Caco-2 (cell line): ENCODE data around the gene CCDC194. TPM values are rescaled to one million over a fixed set of nuclear protein-coding genes. Genes with fewer than 3 reads are reported as not detected.
A peak's percentile ranks its signal among the peaks of the same experiment; 100 is the strongest.

Experiments
- BruUV-seq: library from RNA; stranded (reverse); fragments of 400-500 nt; replicated peaks from 2 replicates; lab custom pipeline; 2021; lab: Mats Ljungman, UMichigan
- CTCF ChIA-PET: fragments of 300-600 bp; sonication (Branson Sonifier 250); formaldehyde crosslinking; loops from one replicate; lab custom pipeline; 2022; ENCODE audit warnings: antibody characterized with exemption; lab: Charles Lee
- POLR2A ChIA-PET: fragments of 300-600 bp; sonication (Branson Sonifier 250); formaldehyde crosslinking; loops from one replicate; lab custom pipeline; 2022; ENCODE audit warnings: antibody characterized with exemption; lab: Charles Lee
- DNase-seq, 2 experiments: peaks; one replicate each; pipeline versions ENCODE4 v3.0.0 to v3.0.0-alpha.2; 2020 to 2022
- H3K27me3 ChIP-seq: replicated peaks from 2 replicates; pipeline ENCODE4 v1.6.0; 2011; ENCODE audit warnings: low read length; ENCODE audit not compliant: control insufficient read depth, insufficient read depth
- H3K36me3 ChIP-seq: 2 replicates; pipeline ENCODE4 v1.5.1; 2011; ENCODE audit warnings: low read length; ENCODE audit not compliant: control insufficient read depth, insufficient read depth
- H3K4me1 ChIP-seq: fragments of 250-450 bp; sonication (Bioruptor Pico); 2 replicates; pipeline ENCODE4 v1.5.1; 2020; ENCODE audit warnings: mild to moderate bottlenecking
- H3K4me3 ChIP-seq: 2 replicates; pipeline ENCODE4 v1.5.1; 2011; ENCODE audit warnings: low read depth, mild to moderate bottlenecking, control low read depth, low read length
- H3K9me3 ChIP-seq: fragments of 250-450 bp; sonication (Bioruptor Pico); 2 replicates; pipeline ENCODE4 v1.5.1; 2020; ENCODE audit warnings: mild to moderate bottlenecking, moderate library complexity
- H3K27ac Mint-ChIP-seq: one replicate; pipeline ENCODE4 v1.8.0; 2022; ENCODE audit warnings: mixed read lengths; ENCODE audit not compliant: unreplicated experiment
- H3K27me3 Mint-ChIP-seq: one replicate; pipeline ENCODE4 v1.8.0; 2022; ENCODE audit warnings: mixed read lengths; ENCODE audit not compliant: insufficient read depth, unreplicated experiment
- H3K36me3 Mint-ChIP-seq: one replicate; pipeline ENCODE4 v1.8.0; 2022; ENCODE audit warnings: mild to moderate bottlenecking, mixed read lengths; ENCODE audit not compliant: insufficient read depth, unreplicated experiment
- H3K4me1 Mint-ChIP-seq: one replicate; pipeline ENCODE4 v1.8.0; 2022; ENCODE audit warnings: low read depth, mixed read lengths; ENCODE audit not compliant: unreplicated experiment
- H3K4me3 Mint-ChIP-seq: one replicate; pipeline ENCODE4 v1.8.0; 2022; ENCODE audit warnings: mild to moderate bottlenecking, moderate library complexity, mixed read lengths; ENCODE audit not compliant: unreplicated experiment
- H3K9me3 Mint-ChIP-seq: one replicate; pipeline ENCODE4 v1.8.0; 2022; ENCODE audit warnings: mixed read lengths; ENCODE audit not compliant: unreplicated experiment
- intact Hi-C: fragments of 100-400 bp; cut with micrococcal nuclease; formaldehyde crosslinking; loops from one replicate; pipeline ENCODE4 v1.10.0; 2022; ENCODE audit not compliant: unreplicated experiment
- total RNA-seq: library from RNA; stranded (reverse); gene quantifications from 2 replicates; pipeline ENCODE4 v1.2.3, GENCODE V29; 2022
- TF ChIP-seq, protein P1 (sequence below), 2 experiments: fragments of 200-600 bp in 1 of 2; IDR thresholded peaks; 1 replicate in 1 of 2; 2 replicates in 1 of 2; pipeline versions ENCODE4 v1.5.1 to v1.8.0; 2011 to 2022; ENCODE audit warnings: antibody characterized with exemption in 1 of 2, control low read depth in 1 of 2, inconsistent platforms in 1 of 2, low read depth in 1 of 2, low read length in 1 of 2, mild to moderate bottlenecking in 1 of 2, moderate library complexity in 1 of 2; ENCODE audit not compliant: insufficient read depth in 1 of 2, severe bottlenecking in 1 of 2, unreplicated experiment in 1 of 2

The CCDC194 gene
- total RNA-seq, 1 experiment from 2014 or later, result 1.3 TPM

DNA sequence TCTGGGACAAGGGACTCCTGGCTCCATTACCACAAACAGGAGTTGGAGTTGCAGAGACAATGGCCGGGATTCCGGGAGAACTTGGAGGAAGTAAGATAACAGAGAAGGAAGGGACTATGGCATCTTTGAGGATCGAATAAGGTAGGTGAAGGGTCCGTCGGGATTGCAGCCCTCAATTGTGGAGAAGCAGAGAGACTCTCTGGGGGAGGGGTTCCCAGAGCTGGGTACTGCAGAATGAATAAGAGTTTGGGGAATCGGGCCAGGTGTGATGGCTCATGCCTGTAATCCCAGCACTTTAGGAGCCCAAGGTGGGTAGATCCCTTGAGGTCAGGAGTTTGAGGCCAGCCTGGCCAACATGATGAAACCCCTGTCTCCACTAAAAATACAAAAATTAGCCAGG, 7.6 kb upstream of the CCDC194 start:
- Histone ChIP-seq H3K9me3 (no peaks in the 10 kb centered on the region), H3K4me1 (peaks cover 9% of the 10 kb centered on the region), H3K27me3 (no peaks in the 10 kb centered on the region), H3K4me3 (no peak overlapping the region), H3K36me3 (peaks cover 2% of the 10 kb centered on the region; the same call in 1 of the 2 replicates)
- TF ChIP-seq, protein P1, sequence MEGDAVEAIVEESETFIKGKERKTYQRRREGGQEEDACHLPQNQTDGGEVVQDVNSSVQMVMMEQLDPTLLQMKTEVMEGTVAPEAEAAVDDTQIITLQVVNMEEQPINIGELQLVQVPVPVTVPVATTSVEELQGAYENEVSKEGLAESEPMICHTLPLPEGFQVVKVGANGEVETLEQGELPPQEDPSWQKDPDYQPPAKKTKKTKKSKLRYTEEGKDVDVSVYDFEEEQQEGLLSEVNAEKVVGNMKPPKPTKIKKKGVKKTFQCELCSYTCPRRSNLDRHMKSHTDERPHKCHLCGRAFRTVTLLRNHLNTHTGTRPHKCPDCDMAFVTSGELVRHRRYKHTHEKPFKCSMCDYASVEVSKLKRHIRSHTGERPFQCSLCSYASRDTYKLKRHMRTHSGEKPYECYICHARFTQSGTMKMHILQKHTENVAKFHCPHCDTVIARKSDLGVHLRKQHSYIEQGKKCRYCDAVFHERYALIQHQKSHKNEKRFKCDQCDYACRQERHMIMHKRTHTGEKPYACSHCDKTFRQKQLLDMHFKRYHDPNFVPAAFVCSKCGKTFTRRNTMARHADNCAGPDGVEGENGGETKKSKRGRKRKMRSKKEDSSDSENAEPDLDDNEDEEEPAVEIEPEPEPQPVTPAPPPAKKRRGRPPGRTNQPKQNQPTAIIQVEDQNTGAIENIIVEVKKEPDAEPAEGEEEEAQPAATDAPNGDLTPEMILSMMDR (IDR thresholded peaks at IDR 0.05; ENCODE audit: insufficient read depth in 1 of 2, low read depth in 1 of 2, low read length in 1 of 2, severe bottlenecking in 1 of 2, unreplicated experiment in 1 of 2), result no peak
- DNase-seq, result no peak
- CTCF ChIA-PET, result no interaction called here
- H3K4me1 Mint-ChIP-seq, result no peaks in the 10 kb centered on the region
- H3K9me3 Mint-ChIP-seq, result no peaks in the 10 kb centered on the region
- H3K27me3 Mint-ChIP-seq, result no peaks in the 10 kb centered on the region
- peaks cover 21% of the 10 kb centered on the region for H3K36me3 Mint-ChIP-seq
- no peak overlapping the region for H3K4me3 Mint-ChIP-seq
- POLR2A ChIA-PET, result no interaction called here
- BruUV-seq, result no TSS peak
- no peak overlapping the region for H3K27ac Mint-ChIP-seq
- intact Hi-C loops, result no loop called here

DNA sequence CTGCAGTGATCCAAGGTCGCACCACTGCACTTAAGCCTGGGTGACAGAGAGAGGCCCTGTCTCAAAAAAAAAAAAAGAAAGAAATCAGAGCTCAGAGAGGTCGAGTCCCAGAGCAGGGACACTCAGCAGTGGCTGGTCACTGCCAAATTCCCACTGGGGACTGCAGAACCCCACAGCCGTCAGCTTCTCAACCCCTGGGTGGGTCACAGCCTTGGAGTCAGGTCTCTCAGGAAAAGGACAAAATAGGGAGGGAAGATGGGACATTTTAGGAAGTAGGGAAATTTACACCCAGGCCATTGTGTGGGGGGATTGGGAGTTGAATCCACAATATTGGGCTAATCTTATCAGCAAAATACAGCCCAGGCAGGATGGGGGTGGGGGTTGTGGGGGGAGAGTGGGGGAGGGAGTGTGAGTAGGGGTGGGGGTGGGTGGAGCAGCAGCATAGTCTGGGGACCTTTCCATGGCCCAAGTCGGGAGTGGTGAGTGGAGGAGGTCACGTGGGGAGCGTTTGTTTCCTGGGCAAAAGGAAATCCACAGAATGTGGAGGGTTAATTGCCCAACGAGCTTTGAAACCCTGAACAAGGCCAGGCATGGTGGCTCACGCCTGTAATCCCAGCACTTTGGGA, 5.0 kb upstream of the CCDC194 start:
- intact Hi-C loops, result no loop called here
- Mint-ChIP-seq H3K27me3 (no peaks in the 10 kb centered on the region), H3K4me3 (no peak overlapping the region), H3K4me1 (no peaks in the 10 kb centered on the region), H3K36me3 (peaks cover 13% of the 10 kb centered on the region), H3K27ac (no peak overlapping the region), H3K9me3 (no peaks in the 10 kb centered on the region)
- peaks cover 2% of the 10 kb centered on the region; the same call in 1 of the 2 replicates for H3K36me3 ChIP-seq
- BruUV-seq, result no TSS peak
- no peaks in the 10 kb centered on the region for H3K27me3 ChIP-seq
- H3K4me3 ChIP-seq, result no peak overlapping the region
- ChIA-PET CTCF (no interaction called here), POLR2A (no interaction called here)
- TF ChIP-seq, protein P1 (IDR thresholded peaks at IDR 0.05; ENCODE audit: insufficient read depth in 1 of 2, low read depth in 1 of 2, low read length in 1 of 2, severe bottlenecking in 1 of 2, unreplicated experiment in 1 of 2), result no peak
- H3K4me1 ChIP-seq, result no peaks in the 10 kb centered on the region
- no peaks in the 10 kb centered on the region for H3K9me3 ChIP-seq
- no peak for DNase-seq

DNA sequence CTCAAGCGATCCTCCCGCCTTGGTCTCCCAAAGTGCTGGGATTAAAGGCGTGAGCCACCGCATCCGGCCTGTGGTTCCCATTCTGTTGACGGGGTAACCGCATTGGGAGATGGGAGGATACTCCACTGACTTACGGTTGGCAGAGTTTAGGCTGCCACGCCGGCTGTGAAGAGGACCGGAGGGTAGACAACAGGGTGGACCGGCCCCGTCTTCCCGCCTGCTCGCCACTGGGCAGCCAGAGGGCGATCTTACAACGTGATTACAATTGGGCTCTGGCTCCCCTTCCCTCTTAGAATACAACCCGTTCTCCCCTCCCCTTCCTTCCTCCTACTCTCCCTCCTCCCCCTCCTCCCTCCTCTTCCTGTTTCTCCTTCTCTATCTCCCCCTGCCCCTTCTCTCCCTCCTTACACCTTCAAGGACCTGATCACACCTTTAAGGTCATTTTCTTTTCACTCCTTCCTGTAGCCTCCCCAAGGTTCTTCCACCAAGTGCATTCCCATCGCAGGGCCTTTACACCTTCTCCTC, 957 bp upstream of the CCDC194 start:
- no peaks in the 10 kb centered on the region for H3K27me3 ChIP-seq
- H3K9me3 ChIP-seq, result peaks cover 3% of the 10 kb centered on the region; the same call in 1 of the 2 replicates
- H3K4me1 ChIP-seq, result 0 out of 2 replicates have a peak, but pooled peaks cover 5% of the 10 kb centered on the region
- POLR2A ChIA-PET, result no interaction called here
- H3K36me3 Mint-ChIP-seq, result peaks cover 6% of the 10 kb centered on the region
- no peaks in the 10 kb centered on the region for H3K36me3 ChIP-seq
- H3K27ac Mint-ChIP-seq, result no peak overlapping the region
- CTCF ChIA-PET, result interaction anchor here (0.6 kb wide), 1 partner anchor 9 kb away, joined by 3 read pairs; no protein-coding TSS in a partner anchor
- H3K27me3 Mint-ChIP-seq, result no peaks in the 10 kb centered on the region
- no TSS peak for BruUV-seq
- no peaks in the 10 kb centered on the region for H3K9me3 Mint-ChIP-seq
- intact Hi-C loops, result loop anchor here (1.0 kb wide), 1 partner anchor 71 kb away; no protein-coding TSS in a partner anchor
- TF ChIP-seq, protein P1 (IDR thresholded peaks at IDR 0.05; ENCODE audit: insufficient read depth in 1 of 2, low read depth in 1 of 2, low read length in 1 of 2, severe bottlenecking in 1 of 2, unreplicated experiment in 1 of 2), result peak; percentile 59 to 63
- H3K4me3 ChIP-seq, result no peak overlapping the region
- H3K4me1 Mint-ChIP-seq, result peaks cover 6% of the 10 kb centered on the region
- no peak overlapping the region for H3K4me3 Mint-ChIP-seq
- DNase-seq, result peak; percentile 56 to 72
